Prostate gland (tissue), 2 donors: ENCODE results near the gene RABEP2.

Experiments
- CTCF ChIP-seq, 4 experiments: fragments of 200-600 bp in 2 of 4; fragments of 450-650 bp in 2 of 4; sonication (generic) in 2 of 4; IDR thresholded peaks; 1 replicate in 3 of 4; 2 replicates in 1 of 4; pipeline ENCODE4 v1.5.1; 2016 to 2019; ENCODE audit warnings: antibody characterized with exemption in 4 of 4, mild to moderate bottlenecking in 2 of 4, moderate library complexity in 2 of 4
- POLR2A ChIP-seq: fragments of 450-650 bp; IDR thresholded peaks from one replicate; pipeline ENCODE4 v1.6.1; 2016; ENCODE audit warnings: antibody characterized with exemption, mild to moderate bottlenecking
- POLR2AphosphoS5 ChIP-seq: sonication (generic); formaldehyde crosslinking; IDR thresholded peaks from one replicate; pipeline ENCODE4 v1.6.1; 2017; ENCODE audit warnings: antibody characterized with exemption

- TF ChIP-seq POLR2AphosphoS5 (no peak), CTCF (IDR thresholded peaks at IDR 0.05) (no peak), POLR2A (no peak)
These were observed 14.7 kb downstream of the RABEP2 start for GRCh38 chr16:28910086-28911031.
